NCI-H2029 (cell line): Measurements from ENCODE around the gene EMP2.
"Not testable (repeated sequence)": the region's sequence is repeated elsewhere in the genome, so short reads cannot be mapped to it uniquely, and the experiment has no call there.

ENCODE experiments used
- DNase-seq: peaks from one replicate; lab custom pipeline; 2025; lab: John Stamatoyannopoulos, UW

EMP2 gene

GRCh38 chr16:10520869-10521578 lies 59.4 kb downstream of the EMP2 start:
- no peak for DNase-seq

GRCh38 chr16:10519929-10520868 lies 60.2 kb downstream of the EMP2 start:
- peak; percentile 58 for DNase-seq

- no peak for DNase-seq
Observed at GRCh38 chr16:10519297-10519696, 61.1 kb downstream of the EMP2 start.

GRCh38 chr16:10518479-10519041 lies 61.8 kb downstream of the EMP2 start:
- no peak for DNase-seq

GRCh38 chr16:10517868-10518267 lies 62.5 kb downstream of the EMP2 start:
- peak; percentile 31 for DNase-seq

- peak; percentile 58 for DNase-seq
Observed at GRCh38 chr16:10514369-10515055, 65.9 kb downstream of the EMP2 start.

GRCh38 chr16:10511829-10512228 lies 68.6 kb downstream of the EMP2 start:
- DNase-seq: no peak

- no peak for DNase-seq
Observed at GRCh38 chr16:10510279-10510678, 70.1 kb downstream of the EMP2 start.

- peak; percentile 60 for DNase-seq
Observed at GRCh38 chr16:10509534-10510025, 70.8 kb downstream of the EMP2 start.

GRCh38 chr16:10505286-10505685 lies 75.1 kb downstream of the EMP2 start:
- DNase-seq: not testable (repeated sequence)

GRCh38 chr16:10504404-10504885 lies 76.0 kb downstream of the EMP2 start:
- DNase-seq: no peak

GRCh38 chr16:10502776-10503175 lies 77.6 kb downstream of the EMP2 start:
- no peak for DNase-seq

GRCh38 chr16:10501016-10501607 lies 79.3 kb downstream of the EMP2 start:
- no peak for DNase-seq

- no peak for DNase-seq
Observed at GRCh38 chr16:10500582-10500981, 79.8 kb downstream of the EMP2 start.

GRCh38 chr16:10497132-10498101 lies 83.0 kb downstream of the EMP2 start:
- no peak for DNase-seq

GRCh38 chr16:10495031-10495345 lies 85.4 kb downstream of the EMP2 start:
- DNase-seq: no peak

- no peak for DNase-seq
Observed at GRCh38 chr16:10494343-10495030, 85.9 kb downstream of the EMP2 start.

GRCh38 chr16:10493276-10493675 lies 87.1 kb downstream of the EMP2 start:
- DNase-seq: no peak

- no peak for DNase-seq
Observed at GRCh38 chr16:10490141-10490540, 90.3 kb downstream of the EMP2 start.
